ENCODE measurements around the gene FFAR4. TPM values are rescaled to one million over a fixed set of nuclear protein-coding genes. Genes with fewer than 3 reads are reported as not detected.

The FFAR4 gene
- total RNA-seq, 2 donors from 2014 or later, result 1.3 TPM; not detected in 1

DNA sequence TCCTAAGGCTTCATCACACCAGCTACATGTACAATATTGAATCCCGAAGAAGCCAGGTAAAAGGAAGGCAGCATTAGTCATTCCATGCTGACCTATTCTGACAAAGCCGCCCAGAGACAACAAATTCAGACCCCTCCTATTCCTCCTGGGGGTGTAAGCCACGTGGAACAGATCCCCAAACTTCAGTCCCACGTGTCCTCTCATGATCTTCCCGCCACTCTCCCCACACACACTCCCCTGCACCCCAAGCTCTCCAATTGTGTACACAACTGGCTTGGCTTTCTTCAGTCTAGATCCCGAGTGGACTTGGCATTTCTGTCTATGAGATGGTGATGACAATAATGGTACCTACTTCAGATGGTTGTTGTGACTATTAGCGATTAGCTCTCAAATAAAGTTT lies 54.5 kb downstream of the FFAR4 start:
- DNase-seq (ENCODE audit: low spot score) (no peak), ATAC-seq (ENCODE audit: insufficient number of reproducible peaks, low FRiP score, low read depth) (no peak)
- Histone ChIP-seq H3K4me1 (ENCODE audit: control insufficient read depth in 1 of 2, low read depth in 2 of 2) (no peaks in the 10 kb centered on the region), H3K27me3 (replicated peaks; ENCODE audit: insufficient read depth) (no peaks in the 10 kb centered on the region), H3K36me3 (no peaks in the 10 kb centered on the region), H3K9me3 (no peaks in the 10 kb centered on the region), H3K27ac (no peak overlapping the region), H3K4me3 (no peak overlapping the region)
- TF ChIP-seq, protein P1, sequence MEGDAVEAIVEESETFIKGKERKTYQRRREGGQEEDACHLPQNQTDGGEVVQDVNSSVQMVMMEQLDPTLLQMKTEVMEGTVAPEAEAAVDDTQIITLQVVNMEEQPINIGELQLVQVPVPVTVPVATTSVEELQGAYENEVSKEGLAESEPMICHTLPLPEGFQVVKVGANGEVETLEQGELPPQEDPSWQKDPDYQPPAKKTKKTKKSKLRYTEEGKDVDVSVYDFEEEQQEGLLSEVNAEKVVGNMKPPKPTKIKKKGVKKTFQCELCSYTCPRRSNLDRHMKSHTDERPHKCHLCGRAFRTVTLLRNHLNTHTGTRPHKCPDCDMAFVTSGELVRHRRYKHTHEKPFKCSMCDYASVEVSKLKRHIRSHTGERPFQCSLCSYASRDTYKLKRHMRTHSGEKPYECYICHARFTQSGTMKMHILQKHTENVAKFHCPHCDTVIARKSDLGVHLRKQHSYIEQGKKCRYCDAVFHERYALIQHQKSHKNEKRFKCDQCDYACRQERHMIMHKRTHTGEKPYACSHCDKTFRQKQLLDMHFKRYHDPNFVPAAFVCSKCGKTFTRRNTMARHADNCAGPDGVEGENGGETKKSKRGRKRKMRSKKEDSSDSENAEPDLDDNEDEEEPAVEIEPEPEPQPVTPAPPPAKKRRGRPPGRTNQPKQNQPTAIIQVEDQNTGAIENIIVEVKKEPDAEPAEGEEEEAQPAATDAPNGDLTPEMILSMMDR (IDR thresholded peaks at IDR 0.05), result no peak

DNA sequence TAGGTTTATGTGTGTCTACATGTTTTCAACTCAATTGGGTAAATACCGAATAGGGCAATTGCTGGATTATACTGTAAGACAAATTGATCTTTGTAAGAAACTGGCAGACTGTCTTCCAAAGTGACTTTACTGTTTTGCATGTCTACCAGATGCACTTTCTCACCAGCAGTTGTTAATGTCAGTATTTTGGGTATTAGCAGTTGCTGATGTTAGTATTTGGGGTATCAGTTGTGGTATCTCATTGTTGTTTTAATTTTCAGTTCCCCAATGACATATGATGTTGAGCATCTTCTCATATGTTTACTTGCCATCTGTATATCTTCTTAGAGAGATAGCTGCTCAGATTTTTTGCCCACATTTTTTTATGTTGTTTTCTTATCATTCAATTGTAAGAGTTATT lies 56.5 kb downstream of the FFAR4 start:
- Histone ChIP-seq H3K9me3 (no peaks in the 10 kb centered on the region), H3K27ac (no peak overlapping the region), H3K4me1 (ENCODE audit: control insufficient read depth in 1 of 2, low read depth in 2 of 2) (no peaks in the 10 kb centered on the region), H3K27me3 (replicated peaks; ENCODE audit: insufficient read depth) (no peaks in the 10 kb centered on the region), H3K4me3 (no peak overlapping the region), H3K36me3 (no peaks in the 10 kb centered on the region)
- TF ChIP-seq, protein P1 (IDR thresholded peaks at IDR 0.05), result no peak
- ATAC-seq (ENCODE audit: insufficient number of reproducible peaks, low FRiP score, low read depth) (no peak), DNase-seq (ENCODE audit: low spot score) (no peak)

DNA sequence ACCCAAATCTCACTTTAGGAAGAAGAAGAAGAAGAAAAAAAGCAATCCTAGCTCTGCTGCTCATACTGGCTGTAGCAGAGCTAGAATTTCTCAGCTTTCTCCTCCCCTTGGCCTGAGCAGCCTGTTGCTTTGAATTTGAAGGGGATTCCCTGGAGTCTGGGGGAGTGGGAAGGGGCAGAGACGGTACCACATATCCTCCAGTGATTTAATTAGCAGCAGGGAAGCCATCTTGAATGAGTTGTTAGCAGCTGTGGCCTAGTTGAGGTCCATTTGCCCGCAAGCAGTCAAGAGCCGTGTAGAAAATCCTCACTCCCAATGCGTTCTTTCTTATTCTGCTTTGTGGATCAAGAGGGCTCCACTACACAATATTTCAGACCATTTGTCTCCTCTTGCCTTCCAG lies 62.4 kb downstream of the FFAR4 start:
- no peaks in the 10 kb centered on the region for H3K27me3 ChIP-seq (replicated peaks; ENCODE audit: insufficient read depth)
- no peak overlapping the region for H3K27ac ChIP-seq
- no peaks in the 10 kb centered on the region for H3K4me1 ChIP-seq (ENCODE audit: control insufficient read depth in 1 of 2, low read depth in 2 of 2)
- DNase-seq (ENCODE audit: low spot score), result no peak
- TF ChIP-seq, protein P1 (IDR thresholded peaks at IDR 0.05), result no peak
- H3K4me3 ChIP-seq, result no peak overlapping the region
- ATAC-seq (ENCODE audit: insufficient number of reproducible peaks, low FRiP score, low read depth), result no peak
- no peaks in the 10 kb centered on the region for H3K36me3 ChIP-seq
- no peaks in the 10 kb centered on the region for H3K9me3 ChIP-seq

DNA sequence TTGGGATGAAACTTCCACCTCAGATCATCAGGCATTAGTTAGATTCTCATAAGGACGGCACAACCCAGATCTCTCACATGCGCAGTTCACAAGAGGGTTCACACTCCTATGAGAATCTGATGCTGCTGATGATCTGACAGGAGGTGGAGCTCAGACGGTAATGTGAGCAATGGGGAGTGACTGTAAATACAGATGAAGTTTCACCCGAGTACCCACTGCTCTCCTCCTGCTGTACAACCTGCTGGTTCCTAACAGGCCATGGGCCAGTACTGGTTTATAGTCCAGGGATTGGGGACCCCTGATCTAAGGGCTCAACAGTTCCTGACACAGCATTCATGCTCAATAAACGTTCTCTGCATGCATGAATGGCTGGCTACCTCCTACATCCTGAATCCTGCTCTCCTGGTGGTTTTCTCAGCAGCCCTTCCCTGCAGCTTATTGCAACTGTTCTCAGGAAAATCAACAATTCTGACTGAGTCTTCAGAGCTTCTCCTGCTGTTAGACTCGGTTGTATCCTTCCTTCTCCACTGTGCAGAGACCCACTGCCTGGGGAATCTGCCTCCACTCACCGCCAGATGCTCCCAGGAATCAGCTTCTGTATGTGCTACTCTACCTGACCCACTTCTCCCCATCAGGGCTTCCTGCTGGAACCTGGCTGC lies 63.3 kb downstream of the FFAR4 start:
- no peaks in the 10 kb centered on the region for H3K9me3 ChIP-seq
- no peaks in the 10 kb centered on the region for H3K36me3 ChIP-seq
- TF ChIP-seq, protein P1 (IDR thresholded peaks at IDR 0.05), result no peak
- no peak for DNase-seq (ENCODE audit: low spot score)
- no peak overlapping the region for H3K4me3 ChIP-seq
- H3K4me1 ChIP-seq (ENCODE audit: control insufficient read depth in 1 of 2, low read depth in 2 of 2), result no peaks in the 10 kb centered on the region
- no peak overlapping the region for H3K27ac ChIP-seq
- no peak for ATAC-seq (ENCODE audit: insufficient number of reproducible peaks, low FRiP score, low read depth)
- H3K27me3 ChIP-seq (replicated peaks; ENCODE audit: insufficient read depth), result no peaks in the 10 kb centered on the region

DNA sequence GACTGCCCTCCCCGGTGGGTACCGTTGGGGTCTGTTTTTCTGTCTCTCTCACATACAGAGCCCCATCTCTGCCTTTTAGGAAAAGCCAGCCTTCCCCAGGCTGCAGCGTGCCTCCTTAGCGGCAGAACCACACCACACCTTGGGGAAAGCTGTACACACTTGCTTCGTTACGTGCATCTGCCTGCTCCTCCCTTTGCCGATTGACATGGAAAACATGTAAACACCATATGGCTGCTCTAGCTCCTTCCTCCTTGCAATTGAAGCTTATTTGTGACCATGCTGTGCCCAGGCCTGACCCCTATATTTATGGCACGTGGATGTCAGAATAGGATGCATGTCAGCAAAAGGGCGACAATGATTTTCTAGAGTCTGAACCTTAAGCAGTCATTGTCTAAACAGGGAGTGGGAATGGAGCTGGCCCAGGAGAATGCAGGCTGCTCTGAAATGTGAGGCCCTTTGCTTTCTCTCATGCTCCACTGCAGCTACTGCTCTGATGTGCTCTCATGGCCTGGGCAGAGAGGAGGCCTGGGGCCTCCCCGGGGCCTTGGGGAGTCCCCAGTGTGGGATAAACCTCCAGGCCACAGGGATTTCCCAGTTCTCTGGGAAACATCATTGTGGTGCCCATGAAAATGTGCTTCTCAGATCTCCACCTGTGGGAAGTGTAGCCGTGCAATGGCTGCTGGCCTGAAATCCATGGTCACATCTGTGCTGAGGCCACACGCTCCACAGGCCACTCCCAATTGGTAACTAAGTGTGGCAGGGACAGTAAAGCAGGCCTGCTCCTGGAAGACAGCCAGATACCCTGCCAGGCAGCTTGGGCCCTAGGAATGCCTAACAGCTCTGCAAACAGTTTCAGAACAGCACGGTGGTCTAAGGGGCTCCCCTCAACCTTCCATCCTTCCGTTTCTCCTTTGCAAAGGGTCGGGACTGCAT lies 64.4 kb downstream of the FFAR4 start:
- Histone ChIP-seq H3K4me3 (no peak overlapping the region), H3K36me3 (no peaks in the 10 kb centered on the region), H3K9me3 (no peaks in the 10 kb centered on the region), H3K27ac (no peak overlapping the region), H3K27me3 (replicated peaks; ENCODE audit: insufficient read depth) (no peaks in the 10 kb centered on the region), H3K4me1 (ENCODE audit: control insufficient read depth in 1 of 2, low read depth in 2 of 2) (no peaks in the 10 kb centered on the region)
- DNase-seq (ENCODE audit: low spot score) (no peak), ATAC-seq (ENCODE audit: insufficient number of reproducible peaks, low FRiP score, low read depth) (no peak)
- TF ChIP-seq, protein P1 (IDR thresholded peaks at IDR 0.05), result no peak
